Measurements from ENCODE around the gene NF1.

The NF1 gene

GRCh38 chr17:31388770-31389656, 294.2 kb downstream of the NF1 start:
- peak; percentile 48 for DNase-seq (ENCODE audit: low read depth)

- DNase-seq (ENCODE audit: low read depth) = no peak
Measured at GRCh38 chr17:31389657-31390381, 295.0 kb downstream of the NF1 start.

GRCh38 chr17:31390426-31390747, 295.6 kb downstream of the NF1 start:
- no peak for DNase-seq (ENCODE audit: low read depth)

- no peak for DNase-seq (ENCODE audit: low read depth)
Measured at GRCh38 chr17:31390748-31391495, 296.1 kb downstream of the NF1 start.

- DNase-seq (ENCODE audit: low read depth) = no peak
Measured at GRCh38 chr17:31391496-31391949, 296.7 kb downstream of the NF1 start, which contains the start of gene RAB11FIP4. Gene RAB11FIP4, plus strand, starts transcription at chr17:31391675. Its CDS starts 178 bp downstream, at chr17:31391853.

GRCh38 chr17:31392002-31392855, 297.5 kb downstream of the NF1 start:
- no peak for DNase-seq (ENCODE audit: low read depth)

GRCh38 chr17:31392856-31393748, 298.3 kb downstream of the NF1 start:
- DNase-seq (ENCODE audit: low read depth) = no peak

- DNase-seq (ENCODE audit: low read depth) = no peak
Measured at GRCh38 chr17:31393749-31394146, 299.0 kb downstream of the NF1 start.

GRCh38 chr17:31394544-31394943, 299.8 kb downstream of the NF1 start:
- no peak for DNase-seq (ENCODE audit: low read depth)

GRCh38 chr17:31397256-31397939, 302.6 kb downstream of the NF1 start:
- DNase-seq (ENCODE audit: low read depth) = no peak

- DNase-seq (ENCODE audit: low read depth) = no peak
Measured at GRCh38 chr17:31398381-31399311, 303.9 kb downstream of the NF1 start.

GRCh38 chr17:31400481-31400950, 305.7 kb downstream of the NF1 start:
- DNase-seq (ENCODE audit: low read depth) = no peak

- no peak for DNase-seq (ENCODE audit: low read depth)
Measured at GRCh38 chr17:31401456-31402254, 306.9 kb downstream of the NF1 start.

GRCh38 chr17:31404028-31404949, 309.5 kb downstream of the NF1 start:
- no peak for DNase-seq (ENCODE audit: low read depth)

- no peak for DNase-seq (ENCODE audit: low read depth)
Measured at GRCh38 chr17:31405890-31406371, 311.2 kb downstream of the NF1 start.

- no peak for DNase-seq (ENCODE audit: low read depth)
Measured at GRCh38 chr17:31408586-31408985, 313.8 kb downstream of the NF1 start.
